ENCODE measurements around the gene SLC16A3.

The SLC16A3 gene

DNA sequence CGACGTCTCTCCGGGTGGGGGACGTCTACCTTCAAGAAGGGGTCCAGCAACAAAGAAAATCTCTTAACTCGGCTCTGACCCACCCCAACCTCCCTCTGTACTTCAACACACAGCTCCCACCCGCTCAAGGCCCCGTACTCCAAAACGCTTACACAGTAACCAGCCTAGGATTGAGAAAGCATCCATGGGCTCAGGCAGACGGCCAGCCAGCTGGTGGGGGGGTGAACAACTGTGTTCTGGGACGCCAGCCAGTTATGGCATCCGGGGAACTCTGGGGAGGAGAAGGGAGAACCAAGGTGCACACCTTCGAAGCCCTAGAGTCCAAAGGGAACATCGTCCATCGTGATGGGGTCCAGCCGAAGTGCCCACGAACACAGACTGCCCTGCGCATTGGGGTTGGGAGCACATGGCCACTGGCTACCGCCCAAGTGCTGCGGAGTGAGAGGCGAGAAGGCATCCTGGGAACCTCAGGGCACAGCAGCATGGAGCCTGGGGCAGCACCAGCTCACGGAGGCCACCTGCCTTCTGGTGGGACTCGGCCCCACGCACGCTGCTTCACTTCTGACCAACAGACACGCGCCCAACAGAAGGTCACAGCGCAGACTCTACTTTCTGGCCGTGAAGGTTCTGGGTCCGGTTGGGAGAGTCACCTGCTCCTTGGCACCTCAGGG lies 14.3 kb downstream of the SLC16A3 start:
- no peak for TF ChIP-seq ZFX (IDR thresholded peaks at IDR 0.05; ENCODE audit: borderline replicate concordance)
- TF ChIP-seq, protein P1, sequence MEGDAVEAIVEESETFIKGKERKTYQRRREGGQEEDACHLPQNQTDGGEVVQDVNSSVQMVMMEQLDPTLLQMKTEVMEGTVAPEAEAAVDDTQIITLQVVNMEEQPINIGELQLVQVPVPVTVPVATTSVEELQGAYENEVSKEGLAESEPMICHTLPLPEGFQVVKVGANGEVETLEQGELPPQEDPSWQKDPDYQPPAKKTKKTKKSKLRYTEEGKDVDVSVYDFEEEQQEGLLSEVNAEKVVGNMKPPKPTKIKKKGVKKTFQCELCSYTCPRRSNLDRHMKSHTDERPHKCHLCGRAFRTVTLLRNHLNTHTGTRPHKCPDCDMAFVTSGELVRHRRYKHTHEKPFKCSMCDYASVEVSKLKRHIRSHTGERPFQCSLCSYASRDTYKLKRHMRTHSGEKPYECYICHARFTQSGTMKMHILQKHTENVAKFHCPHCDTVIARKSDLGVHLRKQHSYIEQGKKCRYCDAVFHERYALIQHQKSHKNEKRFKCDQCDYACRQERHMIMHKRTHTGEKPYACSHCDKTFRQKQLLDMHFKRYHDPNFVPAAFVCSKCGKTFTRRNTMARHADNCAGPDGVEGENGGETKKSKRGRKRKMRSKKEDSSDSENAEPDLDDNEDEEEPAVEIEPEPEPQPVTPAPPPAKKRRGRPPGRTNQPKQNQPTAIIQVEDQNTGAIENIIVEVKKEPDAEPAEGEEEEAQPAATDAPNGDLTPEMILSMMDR (IDR thresholded peaks at IDR 0.05), result no peak
- H3K27ac ChIP-seq, result peak overlapping the region; percentile 43

DNA sequence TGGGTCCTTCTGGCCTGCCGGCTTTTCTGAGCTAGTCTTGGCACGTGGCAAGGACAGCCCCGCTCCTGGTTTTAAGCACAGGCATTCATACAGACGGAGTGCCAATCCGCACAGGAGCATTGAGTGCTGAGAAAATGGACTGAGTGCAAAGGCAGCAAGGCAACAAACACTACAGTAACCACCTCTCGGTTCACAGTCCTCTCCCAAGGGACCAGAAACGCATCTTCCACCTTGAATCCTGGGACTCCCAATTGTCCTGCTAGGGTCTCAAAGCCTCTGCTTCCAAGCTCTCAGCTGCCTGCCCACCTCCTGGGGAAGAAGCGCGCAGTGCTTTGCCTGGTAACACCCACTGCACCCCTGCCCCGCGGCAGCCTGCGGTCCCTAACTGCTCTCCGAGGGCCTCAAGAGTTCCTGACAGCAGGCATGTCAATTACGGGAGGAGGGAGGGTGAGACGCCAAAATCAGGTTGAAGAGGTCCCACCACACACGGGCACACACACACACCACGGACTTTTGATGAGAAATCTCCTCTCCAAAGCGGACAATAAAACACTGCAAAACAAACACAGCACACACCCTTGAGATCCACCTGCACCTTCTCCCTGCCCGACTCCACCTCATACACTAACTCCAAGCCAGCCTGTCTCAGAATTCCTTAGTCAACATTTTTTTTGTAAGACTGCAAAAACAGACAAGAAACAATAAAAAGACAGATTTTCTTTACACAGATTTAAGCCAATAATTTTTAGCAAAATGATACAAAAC lies 15.0 kb downstream of the SLC16A3 start:
- peak overlapping the region; percentile 43; the same call in 1 of the 2 replicates for H3K27ac ChIP-seq

DNA sequence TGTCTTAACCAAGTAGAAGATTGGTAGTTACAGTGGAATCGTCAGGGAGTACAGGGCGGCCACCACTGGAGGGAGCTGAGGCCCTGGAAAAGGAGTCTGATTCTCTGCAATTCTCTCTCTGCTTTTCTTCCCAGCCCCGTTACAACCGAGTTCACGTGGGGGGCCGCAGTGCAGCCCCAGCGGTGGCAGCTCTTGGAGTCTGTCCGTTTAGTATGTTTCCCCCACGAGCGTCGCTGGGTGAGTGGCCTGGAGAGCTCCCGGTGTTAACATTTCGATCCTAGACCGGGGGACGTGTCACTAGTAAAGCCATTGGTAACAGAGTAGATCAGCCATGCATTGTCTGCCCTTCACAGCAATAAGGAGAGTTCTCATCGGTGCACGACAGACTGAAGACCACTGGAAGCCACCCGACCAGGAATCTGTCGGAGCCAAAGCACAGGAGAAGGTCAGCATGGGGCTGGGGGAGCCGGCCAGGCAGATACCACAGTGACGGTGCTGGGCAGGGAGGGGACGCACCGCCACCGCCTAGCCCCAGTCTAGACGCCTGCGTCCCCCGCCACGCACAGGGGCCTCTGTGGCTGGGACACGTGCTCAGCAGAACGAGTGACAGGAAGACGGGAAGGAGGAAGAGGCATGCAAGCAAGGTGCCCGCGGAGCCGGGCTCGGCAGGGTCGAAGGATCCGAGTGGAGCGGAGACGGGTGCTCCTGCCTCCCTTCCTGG lies 15.7 kb downstream of the SLC16A3 start:
- 0 out of 2 replicates have a peak overlapping the region, but pooled peaks have one; percentile 8 for H3K27ac ChIP-seq
- no peak for TF ChIP-seq ZFX (IDR thresholded peaks at IDR 0.05; ENCODE audit: borderline replicate concordance)
- TF ChIP-seq, protein P1 (IDR thresholded peaks at IDR 0.05), result peak; percentile 54

More for the DNA sequence above, 15.0 kb downstream of the SLC16A3 start:
- TF ChIP-seq ZFX (IDR thresholded peaks at IDR 0.05; ENCODE audit: borderline replicate concordance), result no peak
- TF ChIP-seq, protein P1 (IDR thresholded peaks at IDR 0.05), result no peak

DNA sequence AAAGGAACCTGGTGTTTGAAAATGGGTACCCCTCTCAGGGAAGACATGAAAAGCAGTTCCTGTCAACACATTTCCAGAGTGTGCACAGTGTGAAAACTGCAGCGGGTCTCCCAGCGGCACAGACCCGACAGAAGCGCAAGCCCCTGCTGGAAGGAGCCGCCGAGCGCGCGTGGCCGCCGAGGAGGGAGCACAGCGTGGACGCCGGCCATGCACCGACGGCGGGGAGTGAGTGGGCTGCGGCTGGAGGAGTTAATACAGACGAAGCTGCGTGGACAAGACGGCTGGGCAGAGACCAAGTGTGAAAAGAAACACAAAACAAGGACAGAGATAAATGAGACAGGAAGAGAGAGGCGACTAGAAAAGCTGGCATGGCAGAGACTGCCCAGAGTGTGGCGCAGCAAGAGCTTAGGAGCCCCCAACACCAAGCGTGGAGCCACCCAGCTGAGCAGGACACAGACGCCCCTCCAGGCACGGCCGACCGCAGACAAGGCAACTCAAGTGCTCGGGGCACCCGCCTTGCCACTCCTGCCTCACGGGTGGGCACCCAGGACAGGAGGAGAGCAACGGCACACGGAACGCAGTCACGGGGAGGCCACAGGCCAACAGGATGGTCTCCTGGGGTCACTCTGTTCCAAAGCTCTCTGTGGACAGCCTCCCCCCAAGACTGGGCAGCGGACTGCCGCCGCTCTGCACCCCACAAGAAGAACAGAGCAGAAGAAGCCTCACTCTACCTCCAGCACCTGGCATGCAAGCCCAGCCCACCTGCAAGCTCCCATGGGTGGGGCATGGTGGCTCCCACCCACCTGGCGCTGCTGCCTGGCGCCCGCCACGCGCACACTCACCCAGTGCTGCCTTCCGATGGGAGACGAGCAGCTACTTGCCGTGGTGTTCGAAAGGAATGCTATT lies 16.5 kb downstream of the SLC16A3 start:
- TF ChIP-seq, protein P1 (IDR thresholded peaks at IDR 0.05), result no peak
- no peak for TF ChIP-seq ZFX (IDR thresholded peaks at IDR 0.05; ENCODE audit: borderline replicate concordance)
- no peak overlapping the region for H3K27ac ChIP-seq

DNA sequence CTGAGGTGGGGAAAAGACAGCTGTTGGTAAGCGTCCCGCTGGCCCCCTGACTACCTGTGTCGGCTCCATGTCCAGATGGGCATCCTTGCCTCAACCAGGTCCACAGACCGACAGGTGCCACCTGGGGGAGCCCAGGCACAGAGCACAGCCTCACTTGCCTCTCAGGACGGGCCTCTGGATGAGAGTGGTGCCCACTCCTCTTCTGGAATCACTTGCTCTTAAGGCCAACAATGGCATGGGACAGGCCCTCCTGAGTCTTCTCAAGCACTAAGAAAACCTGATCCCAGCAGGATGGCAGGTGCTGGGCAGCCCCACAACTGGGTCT lies 17.2 kb downstream of the SLC16A3 start:
- H3K27ac ChIP-seq, result no peak overlapping the region
- TF ChIP-seq, protein P1 (IDR thresholded peaks at IDR 0.05), result no peak
- TF ChIP-seq ZFX (IDR thresholded peaks at IDR 0.05; ENCODE audit: borderline replicate concordance), result no peak

DNA sequence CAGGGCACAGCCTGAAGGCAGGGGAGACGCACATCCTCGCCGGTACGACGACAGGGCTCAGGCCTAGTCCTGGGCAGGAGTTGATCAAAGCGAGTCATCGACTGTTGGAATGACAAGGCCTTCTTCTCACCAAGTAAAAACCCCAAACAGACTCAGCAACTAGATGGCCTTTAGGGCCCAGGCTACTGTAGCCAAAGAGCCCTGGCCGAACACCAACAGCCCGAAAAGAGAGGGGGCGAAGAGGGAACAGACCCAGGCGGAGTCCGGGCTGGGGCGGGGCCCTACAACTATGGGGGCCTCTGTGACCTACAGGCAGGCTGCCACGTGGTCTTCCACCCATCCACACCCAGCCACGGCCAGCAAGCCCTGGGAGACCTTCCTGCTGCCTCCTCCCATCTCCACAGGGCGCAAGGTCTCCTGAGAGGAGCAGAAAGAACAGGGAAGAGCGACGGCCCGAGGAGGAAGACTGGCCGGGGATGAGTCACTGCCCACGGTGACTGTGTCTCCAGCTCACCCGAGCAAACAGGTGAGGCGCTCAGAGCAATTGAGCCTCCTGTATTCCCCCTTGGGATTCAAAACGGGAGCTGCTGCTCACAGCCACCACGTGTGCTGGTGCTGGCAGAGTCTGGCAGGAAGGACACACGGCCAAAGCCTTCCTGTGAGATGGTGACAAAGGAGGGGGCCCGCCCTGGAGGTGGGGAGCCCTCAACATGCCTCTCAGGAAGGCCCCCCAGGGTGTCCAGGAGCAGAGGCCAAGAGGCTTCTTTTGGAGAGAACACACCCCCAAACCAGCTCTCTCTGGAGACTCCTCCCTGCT lies 17.7 kb downstream of the SLC16A3 start:
- no peak for TF ChIP-seq ZFX (IDR thresholded peaks at IDR 0.05; ENCODE audit: borderline replicate concordance)
- TF ChIP-seq, protein P1 (IDR thresholded peaks at IDR 0.05), result no peak
- peak overlapping the region; percentile 27; the same call in 1 of the 2 replicates for H3K27ac ChIP-seq
